Activated CD4-positive, alpha-beta memory T cell treated with anti-CD3 and anti-CD28 coated beads for 36 hours (primary cell): ENCODE measurements around the gene SERINC3. TPM values are rescaled to one million over a fixed set of nuclear protein-coding genes. Genes with fewer than 3 reads are reported as not detected.
A peak's percentile ranks its signal among the peaks of the same experiment; 100 is the strongest.

Experiments used
- CTCF ChIA-PET: fragments of 350-600 bp; sonication (Branson Sonifier 250); formaldehyde crosslinking; loops from one replicate; lab custom pipeline; 2021; ENCODE audit warnings: antibody characterized with exemption, inconsistent platforms; lab: Charles Lee
- POLR2A ChIA-PET: fragments of 350-600 bp; sonication (Branson Sonifier 250); formaldehyde crosslinking; loops from one replicate; lab custom pipeline; 2021; ENCODE audit warnings: antibody characterized with exemption; lab: Charles Lee
- DNase-seq: peaks from one replicate; pipeline ENCODE4 v3.0.0-alpha.2; 2020
- H3K27ac Mint-ChIP-seq: one replicate; pipeline ENCODE4 v1.8.0; 2021; ENCODE audit warnings: mixed read lengths
- H3K27me3 Mint-ChIP-seq: one replicate; pipeline ENCODE4 v1.8.0; 2021; ENCODE audit warnings: mixed read lengths
- H3K36me3 Mint-ChIP-seq: one replicate; pipeline ENCODE4 v1.8.0; 2021; ENCODE audit warnings: mixed read lengths
- H3K4me1 Mint-ChIP-seq: one replicate; pipeline ENCODE4 v1.8.0; 2021; ENCODE audit warnings: low read depth, mixed read lengths
- H3K4me3 Mint-ChIP-seq: one replicate; pipeline ENCODE4 v1.8.0; 2021; ENCODE audit warnings: mild to moderate bottlenecking, mixed read lengths
- H3K9me3 Mint-ChIP-seq: one replicate; pipeline ENCODE4 v1.8.0; 2021; ENCODE audit warnings: mixed read lengths
- intact Hi-C: fragments of 100-400 bp; cut with micrococcal nuclease; formaldehyde crosslinking; loops from one replicate; pipeline ENCODE4 v1.15.1; 2023
- total RNA-seq, 2 experiments: library from RNA; stranded (reverse); gene quantifications; one replicate each; pipeline ENCODE4 v1.2.3, GENCODE V29; 2021

SERINC3 gene
- total RNA-seq, 2 experiments from 2014 or later = 57.3 to 58.6 TPM

DNA sequence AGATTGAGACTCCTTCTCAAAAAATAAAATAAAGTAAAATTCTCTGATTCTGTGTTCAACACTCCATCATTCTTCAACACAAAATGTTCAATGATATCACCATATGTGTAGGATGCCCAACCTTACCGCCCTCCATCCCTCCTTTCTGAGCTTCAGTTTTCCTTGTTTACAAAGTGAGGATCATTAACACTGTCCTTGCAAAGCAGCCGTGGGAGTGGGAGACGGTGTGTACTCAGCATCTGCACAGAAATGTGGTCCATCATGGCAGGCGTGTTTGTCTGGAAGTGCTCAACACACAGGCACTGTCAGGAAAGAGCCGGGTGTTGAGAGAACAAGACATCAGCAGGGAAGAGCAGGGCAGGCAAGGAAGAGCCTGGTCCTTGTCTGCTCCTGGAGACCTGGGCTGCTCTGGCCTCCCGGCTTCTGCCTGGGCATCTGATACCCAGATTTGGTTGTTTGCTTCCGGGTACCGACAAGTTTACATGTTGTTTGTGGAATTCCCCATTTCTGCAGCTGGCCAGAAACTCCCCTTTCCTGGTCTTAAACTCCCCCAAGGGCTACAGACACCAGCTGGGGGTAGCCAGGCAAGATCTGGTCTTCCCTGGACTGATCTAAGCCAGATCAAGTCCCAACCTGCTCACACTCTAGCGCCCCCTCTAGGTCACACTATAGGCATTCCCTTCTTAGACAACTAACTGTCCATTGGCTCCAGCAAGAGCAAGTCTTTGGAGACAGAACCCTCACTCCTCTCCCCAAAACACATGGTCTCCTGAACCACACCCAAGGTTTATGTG lies 72.9 kb downstream of the SERINC3 start:
- POLR2A ChIA-PET = no interaction called here
- intact Hi-C loops = no loop called here
- H3K9me3 Mint-ChIP-seq = no peaks in the 10 kb centered on the region
- H3K4me3 Mint-ChIP-seq = no peak overlapping the region
- H3K36me3 Mint-ChIP-seq = no peaks in the 10 kb centered on the region
- peak; percentile 17 for DNase-seq
- no peak overlapping the region for H3K27ac Mint-ChIP-seq
- no peaks in the 10 kb centered on the region for H3K27me3 Mint-ChIP-seq
- CTCF ChIA-PET = no interaction called here
- H3K4me1 Mint-ChIP-seq = no peaks in the 10 kb centered on the region

DNA sequence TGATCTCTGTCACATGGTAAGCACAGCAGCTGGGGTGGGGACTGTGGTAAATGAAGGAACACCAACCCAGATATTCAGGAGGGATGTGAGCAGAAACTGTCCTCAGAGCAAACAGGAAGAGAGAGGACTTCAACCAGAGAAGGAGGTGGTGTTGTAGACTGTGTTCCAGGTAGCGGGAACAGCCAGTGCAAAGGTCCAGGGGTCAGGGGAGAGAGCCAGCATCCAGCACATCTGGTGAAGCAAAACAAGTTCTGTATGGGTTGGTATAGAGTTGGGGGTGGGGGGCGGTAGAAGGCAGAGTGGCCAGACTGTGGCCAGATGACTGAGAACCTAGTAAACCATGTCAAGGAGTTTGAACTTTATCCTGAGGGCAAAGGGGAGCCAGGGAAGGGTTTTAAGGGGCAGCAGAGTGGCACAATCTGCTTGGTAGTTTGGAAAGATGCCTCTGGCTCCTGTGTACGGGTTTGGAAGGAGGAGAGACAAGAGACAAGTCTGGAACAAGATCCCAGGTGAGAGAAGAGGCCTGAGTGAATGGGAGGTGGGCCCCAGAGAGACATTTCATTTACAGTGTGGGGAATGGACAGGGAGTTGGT lies 73.9 kb downstream of the SERINC3 start:
- CTCF ChIA-PET = no interaction called here
- H3K4me1 Mint-ChIP-seq = no peaks in the 10 kb centered on the region
- DNase-seq = no peak
- H3K27ac Mint-ChIP-seq = no peak overlapping the region
- intact Hi-C loops = no loop called here
- H3K9me3 Mint-ChIP-seq = no peaks in the 10 kb centered on the region
- no peak overlapping the region for H3K4me3 Mint-ChIP-seq
- no peaks in the 10 kb centered on the region for H3K27me3 Mint-ChIP-seq
- POLR2A ChIA-PET = no interaction called here
- H3K36me3 Mint-ChIP-seq = no peaks in the 10 kb centered on the region

Other genes with a start within 250 kb of the SERINC3 start
- 1 to 10 TPM; 1.8 to 1.9 TPM for gene FITM2, start 210.9 kb downstream of the SERINC3 start, total RNA-seq
- gene R3HDML, start 185.0 kb downstream of the SERINC3 start, total RNA-seq = not detected
- gene HNF4A, start 166.4 kb downstream of the SERINC3 start, total RNA-seq = not detected
- gene TTPAL, start 46.2 kb downstream of the SERINC3 start, total RNA-seq = 10 to 100 TPM; 18.1 to 18.6 TPM
- gene PKIG, start 60.5 kb upstream of the SERINC3 start, total RNA-seq = 1 to 10 TPM; 2.9 to 4.1 TPM
- 10 to 100 TPM; 35.7 to 38.0 TPM for gene ADA, start 129.6 kb upstream of the SERINC3 start, total RNA-seq
- not detected for gene CCN5, start 193.3 kb upstream of the SERINC3 start, total RNA-seq
- gene KCNK15, start 223.8 kb upstream of the SERINC3 start, total RNA-seq = under 1 TPM; 0.71 to 0.77 TPM